Ectodermal cell (in vitro differentiated cells): Measurements from ENCODE around the gene RAI2.

Experiments used
- H3K27ac ChIP-seq: 2 replicates; pipeline ENCODE4 v1.7.0; 2013; ENCODE audit warnings: mild to moderate bottlenecking, low read depth, low read length; ENCODE audit not compliant: insufficient read depth, poor library complexity, severe bottlenecking
- H3K27me3 ChIP-seq: 2 replicates; pipeline ENCODE4 v1.7.0; 2013; ENCODE audit warnings: mild to moderate bottlenecking, low read length; ENCODE audit not compliant: insufficient read depth, control insufficient read depth, poor library complexity, severe bottlenecking
- H3K36me3 ChIP-seq: one replicate; pipeline ENCODE4 v1.7.0; 2013; ENCODE audit warnings: low read length; ENCODE audit not compliant: control insufficient read depth, insufficient read depth
- H3K4me1 ChIP-seq: one replicate; pipeline ENCODE4 v1.7.0; 2013; ENCODE audit warnings: low read length; ENCODE audit not compliant: control insufficient read depth, insufficient read depth
- H3K4me3 ChIP-seq: 2 replicates; pipeline ENCODE4 v1.7.0; 2013; ENCODE audit warnings: low read depth, low read length, control low read depth; ENCODE audit not compliant: insufficient read depth
- H3K9me3 ChIP-seq: 2 replicates; pipeline ENCODE4 v1.7.0; 2013; ENCODE audit warnings: mild to moderate bottlenecking, low read length, moderate library complexity; ENCODE audit not compliant: control insufficient read depth
- WGBS, 2 experiments: methylation state at CpG; one replicate each; pipeline ENCODE4 v1.1.7; 2013; ENCODE audit warnings: missing lambda C conversion rate in 2 of 2; 5-methylcytosine and 5-hydroxymethylcytosine counted together

RAI2 gene

DNA sequence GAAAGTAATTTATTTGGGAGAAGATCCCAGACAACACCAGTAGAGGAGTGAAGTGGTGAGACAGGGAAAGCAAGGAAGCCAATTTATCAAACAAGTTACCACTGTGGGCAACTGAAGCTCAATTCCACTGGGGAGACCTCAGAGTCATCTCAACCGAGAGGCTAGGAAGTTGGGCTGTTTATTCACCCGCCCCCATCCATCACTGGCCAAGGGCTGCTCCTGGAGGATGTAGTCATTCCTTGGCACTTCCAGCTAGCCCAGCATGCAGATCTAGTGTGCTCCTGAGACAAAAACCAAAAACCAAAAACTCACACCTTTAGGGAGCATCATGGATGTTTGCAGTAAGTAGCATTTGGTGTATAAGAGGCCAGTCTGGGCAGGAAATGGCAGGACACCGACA is 47.0 kb downstream of the RAI2 start:
- 87 to 96% methylated on average over 3 of the region's 3 CpGs for WGBS, 2 experiments
- Histone ChIP-seq H3K9me3 (no peaks in the 10 kb centered on the region), H3K27me3 (no peaks in the 10 kb centered on the region), H3K27ac (no peak overlapping the region), H3K4me1 (no peaks in the 10 kb centered on the region), H3K36me3 (no peaks in the 10 kb centered on the region), H3K4me3 (no peak overlapping the region)

DNA sequence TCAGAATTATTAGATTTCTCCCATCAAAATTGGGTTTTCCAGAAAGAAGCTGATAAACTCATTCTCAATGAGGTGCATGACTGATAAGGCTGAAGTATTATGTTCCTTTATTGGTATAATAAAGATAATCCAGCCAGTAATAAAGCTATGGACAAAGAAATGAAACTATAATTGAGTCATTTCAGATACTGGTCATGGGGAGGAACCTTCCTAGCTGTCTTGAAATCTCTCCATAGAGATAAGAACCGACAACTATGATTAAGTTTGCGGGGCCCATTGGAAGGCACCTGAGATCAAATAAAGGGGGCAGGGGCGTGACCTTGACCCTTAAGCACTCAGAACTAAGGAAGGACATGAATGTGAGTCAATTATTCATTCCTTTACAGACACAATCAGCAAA is 47.8 kb downstream of the RAI2 start:
- WGBS, 2 experiments, result 93 to 100% methylated on average over 3 of the region's 3 CpGs
- no peaks in the 10 kb centered on the region for H3K9me3 ChIP-seq
- H3K27me3 ChIP-seq, result no peaks in the 10 kb centered on the region
- no peak overlapping the region for H3K4me3 ChIP-seq
- no peaks in the 10 kb centered on the region for H3K36me3 ChIP-seq
- H3K4me1 ChIP-seq, result no peaks in the 10 kb centered on the region
- no peak overlapping the region for H3K27ac ChIP-seq

DNA sequence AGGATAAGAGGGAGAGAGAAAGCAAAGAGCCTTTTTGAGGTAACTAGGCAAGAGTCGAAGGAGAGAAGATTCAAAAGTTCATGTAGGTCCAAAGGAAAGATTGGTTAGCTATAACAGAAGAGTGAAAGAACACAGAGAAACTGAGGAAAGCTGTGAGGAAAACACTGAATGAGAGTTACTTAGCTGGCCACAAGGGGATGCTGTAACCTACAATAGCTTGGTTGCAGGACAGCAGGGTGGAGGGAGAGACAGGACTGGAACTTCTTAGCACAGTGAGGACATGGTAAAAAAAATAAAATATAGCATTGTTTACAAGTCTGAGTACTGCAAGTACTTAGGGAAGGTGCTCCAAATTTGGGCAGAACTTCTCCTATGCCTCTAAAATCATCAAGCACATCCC is 48.3 kb downstream of the RAI2 start:
- no peaks in the 10 kb centered on the region for H3K9me3 ChIP-seq
- H3K36me3 ChIP-seq, result no peaks in the 10 kb centered on the region
- 26 to 31% methylated on average over 1 of the region's 1 CpG for WGBS, 2 experiments

DNA sequence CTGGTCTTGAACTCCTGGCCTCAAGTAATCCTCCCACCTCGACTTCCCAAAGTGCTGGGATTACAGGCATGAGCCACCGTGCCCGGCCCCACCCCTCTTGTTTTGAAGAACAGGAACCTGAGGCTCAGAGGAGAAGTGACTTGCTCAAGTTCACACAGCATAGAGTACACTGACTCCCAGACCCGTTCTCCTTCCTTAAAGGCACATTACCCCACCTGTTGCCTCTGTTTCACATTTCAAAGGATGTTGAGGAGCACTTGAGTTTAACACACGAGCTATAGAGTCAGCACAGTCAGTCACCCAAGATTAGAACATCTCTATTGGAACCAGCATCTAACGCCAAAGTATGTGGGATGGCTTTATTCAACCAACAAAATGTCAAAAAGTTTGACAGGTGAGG is 51.1 kb downstream of the RAI2 start:
- Histone ChIP-seq H3K27ac (no peak overlapping the region), H3K9me3 (no peaks in the 10 kb centered on the region), H3K4me1 (no peaks in the 10 kb centered on the region), H3K36me3 (no peaks in the 10 kb centered on the region), H3K4me3 (no peak overlapping the region), H3K27me3 (no peaks in the 10 kb centered on the region)
- WGBS, 2 experiments, result 79 to 88% methylated on average over 6 of the region's 6 CpGs

More for the DNA sequence above, 48.3 kb downstream of the RAI2 start:
- Histone ChIP-seq H3K27ac (no peak overlapping the region), H3K4me3 (no peak overlapping the region), H3K4me1 (no peaks in the 10 kb centered on the region), H3K27me3 (no peaks in the 10 kb centered on the region)

DNA sequence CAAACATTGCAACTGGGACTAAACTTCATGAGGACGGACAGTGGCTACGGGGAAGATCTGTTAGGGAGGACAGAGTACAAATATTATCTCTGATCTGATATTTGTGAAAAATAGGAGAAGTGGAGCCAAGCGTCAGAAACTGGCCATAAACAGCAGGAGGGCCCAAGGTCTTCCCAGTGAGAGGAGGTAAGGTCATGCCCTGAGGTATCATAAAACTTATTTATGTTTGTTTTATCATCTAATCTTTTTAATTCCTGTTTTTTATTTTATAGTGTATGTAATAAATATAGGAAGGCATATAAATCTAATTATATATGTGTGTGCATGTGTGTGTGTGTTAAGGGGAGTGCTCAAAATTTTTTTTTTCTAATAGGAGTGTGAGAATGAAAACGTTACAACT is 51.8 kb downstream of the RAI2 start:
- Histone ChIP-seq H3K36me3 (no peaks in the 10 kb centered on the region), H3K4me3 (no peak overlapping the region), H3K27ac (no peak overlapping the region), H3K4me1 (no peaks in the 10 kb centered on the region), H3K27me3 (no peaks in the 10 kb centered on the region), H3K9me3 (no peaks in the 10 kb centered on the region)
- WGBS, 2 experiments, result 82 to 89% methylated on average over 4 of the region's 4 CpGs

DNA sequence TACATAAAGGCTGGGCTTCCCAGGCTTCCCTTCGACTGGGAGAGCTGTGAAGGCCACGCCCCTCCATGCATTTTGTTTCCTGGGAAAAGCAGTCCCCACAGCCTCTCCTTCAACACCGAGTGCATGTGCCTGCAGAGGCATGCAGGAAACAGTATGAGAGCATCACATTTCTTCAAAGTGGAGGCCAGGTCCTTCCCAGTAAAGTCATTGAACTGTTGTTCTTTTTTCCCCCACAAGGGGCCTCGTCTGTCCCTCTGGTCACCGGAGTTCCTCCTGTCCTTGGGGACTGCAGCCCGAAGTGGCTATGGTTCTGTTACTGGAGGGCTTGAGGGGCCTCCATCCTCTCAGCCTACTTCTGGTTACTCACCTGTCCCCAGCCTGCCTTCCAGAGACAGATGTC is 56.0 kb downstream of the RAI2 start:
- Histone ChIP-seq H3K9me3 (no peaks in the 10 kb centered on the region), H3K4me3 (no peak overlapping the region), H3K27me3 (no peaks in the 10 kb centered on the region), H3K36me3 (no peaks in the 10 kb centered on the region), H3K4me1 (peaks cover 5% of the 10 kb centered on the region), H3K27ac (no peak overlapping the region)
- WGBS, 2 experiments, result 49 to 67% methylated on average over 6 of the region's 6 CpGs

DNA sequence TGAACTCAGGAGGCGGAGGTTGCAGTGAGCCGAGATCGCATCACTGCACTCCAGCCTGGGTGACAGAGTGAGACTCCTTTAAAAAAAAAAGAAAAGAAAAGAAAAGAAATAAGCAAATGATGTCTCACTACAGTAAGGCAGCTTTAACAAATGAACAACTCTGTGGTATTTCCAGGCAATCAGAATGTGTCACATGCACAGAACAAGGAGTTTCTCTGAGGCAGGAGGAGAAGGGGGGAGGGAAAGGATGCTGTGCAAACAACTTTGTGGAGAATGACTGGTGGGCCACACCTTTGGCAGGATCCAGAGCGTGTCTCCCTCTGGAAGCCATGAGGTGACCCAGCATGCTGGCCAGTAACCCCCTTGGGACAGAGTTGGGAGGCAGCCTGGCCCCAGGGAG is 57.6 kb downstream of the RAI2 start:
- WGBS, 2 experiments, result 95 to 97% methylated on average over 4 of the region's 4 CpGs
- Histone ChIP-seq H3K36me3 (no peaks in the 10 kb centered on the region), H3K4me1 (peaks cover 5% of the 10 kb centered on the region), H3K4me3 (no peak overlapping the region), H3K27ac (no peak overlapping the region), H3K9me3 (no peaks in the 10 kb centered on the region), H3K27me3 (no peaks in the 10 kb centered on the region)

DNA sequence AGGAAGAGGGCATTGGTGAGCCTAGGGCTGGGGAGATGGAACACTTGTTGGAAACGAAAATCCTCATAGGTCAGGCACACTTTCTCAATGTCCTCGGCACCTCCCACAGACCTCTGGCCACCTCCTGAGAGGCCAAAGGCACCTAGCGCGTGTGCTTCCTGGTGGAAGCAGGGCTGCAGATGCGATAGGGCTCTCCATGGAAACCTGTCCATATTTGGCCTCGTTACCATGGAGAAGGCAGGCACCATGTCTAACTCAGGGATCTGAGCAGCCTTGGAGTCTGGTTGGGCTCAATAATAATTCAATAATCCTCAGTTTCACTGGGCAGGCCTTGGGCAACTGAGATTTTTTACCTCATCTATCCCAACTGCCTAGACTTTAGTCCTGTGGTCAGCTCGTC is 58.3 kb downstream of the RAI2 start:
- WGBS, 2 experiments, result 87 to 89% methylated on average over 7 of the region's 7 CpGs
- Histone ChIP-seq H3K4me3 (no peak overlapping the region), H3K27me3 (no peaks in the 10 kb centered on the region), H3K4me1 (peaks cover 5% of the 10 kb centered on the region), H3K9me3 (no peaks in the 10 kb centered on the region), H3K36me3 (no peaks in the 10 kb centered on the region), H3K27ac (no peak overlapping the region)

DNA sequence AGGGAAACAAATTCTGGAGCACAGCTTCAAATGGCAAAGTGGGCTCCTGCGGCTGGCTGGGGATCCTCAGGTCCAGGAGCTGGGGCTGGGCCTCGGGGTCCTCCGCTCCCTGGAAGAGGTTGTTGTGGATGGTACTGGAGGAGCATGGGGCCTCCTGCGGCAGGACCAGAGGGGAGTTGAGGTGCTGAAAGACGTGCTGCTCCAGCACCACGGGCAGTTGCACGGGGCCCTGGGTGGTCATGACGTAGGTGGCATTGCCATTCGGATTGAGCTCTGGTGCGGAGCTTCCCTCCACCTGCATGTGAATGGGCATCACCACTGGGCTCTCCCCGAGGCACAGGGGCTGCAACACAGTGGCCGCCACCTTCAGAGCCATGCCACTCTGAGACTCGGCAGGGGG is 59.7 kb downstream of the RAI2 start:
- Histone ChIP-seq H3K4me3 (no peak overlapping the region), H3K27ac (no peak overlapping the region), H3K4me1 (peaks cover 5% of the 10 kb centered on the region), H3K9me3 (no peaks in the 10 kb centered on the region), H3K36me3 (no peaks in the 10 kb centered on the region), H3K27me3 (no peaks in the 10 kb centered on the region)
- 93 to 95% methylated on average over 13 of the region's 13 CpGs for WGBS, 2 experiments

DNA sequence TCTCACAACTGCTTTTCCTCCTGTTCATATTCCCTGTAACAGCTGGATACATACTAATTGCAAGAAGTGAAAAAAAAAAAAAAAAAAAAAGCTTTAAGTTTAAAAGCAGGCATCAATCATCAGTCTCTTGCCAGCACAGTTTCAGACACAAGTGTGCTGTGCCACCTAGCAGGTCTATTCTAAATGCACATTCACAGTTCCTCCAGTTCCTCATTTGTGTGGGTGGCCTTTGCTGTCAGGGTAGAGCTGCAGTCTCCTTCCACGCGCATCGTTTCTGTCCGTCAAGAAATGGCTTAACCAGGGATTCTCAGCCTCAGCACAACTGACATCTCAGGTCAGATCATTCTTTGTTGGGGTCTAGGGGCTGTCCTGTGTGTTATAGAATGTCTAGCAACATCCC is 62.2 kb downstream of the RAI2 start:
- WGBS, 2 experiments, result 95 to 100% methylated on average over 4 of the region's 4 CpGs
- no peaks in the 10 kb centered on the region for H3K9me3 ChIP-seq
- peaks cover 5% of the 10 kb centered on the region for H3K4me1 ChIP-seq

DNA sequence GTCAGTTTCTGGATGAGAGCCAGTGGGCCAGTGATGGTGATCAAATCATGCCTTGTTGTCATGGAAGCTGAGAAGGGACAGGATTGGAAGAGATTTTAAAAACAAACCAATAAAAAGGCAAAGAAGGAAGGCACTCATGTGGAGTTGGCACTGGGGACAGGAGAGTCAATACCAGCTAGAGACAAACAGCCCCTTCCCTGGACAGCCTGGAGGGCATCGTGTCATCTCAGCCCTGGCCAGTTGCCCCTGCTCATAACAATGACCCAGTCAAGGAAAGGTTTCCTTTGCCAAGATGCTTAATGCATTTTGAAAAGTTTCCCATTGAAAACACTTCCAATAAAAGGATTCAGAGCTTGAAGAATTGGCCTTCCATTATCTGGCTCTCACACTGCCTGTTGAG is 68.3 kb downstream of the RAI2 start:
- no peaks in the 10 kb centered on the region for H3K9me3 ChIP-seq

More for the DNA sequence above, 62.2 kb downstream of the RAI2 start:
- Histone ChIP-seq H3K4me3 (no peak overlapping the region), H3K36me3 (no peaks in the 10 kb centered on the region), H3K27ac (no peak overlapping the region), H3K27me3 (no peaks in the 10 kb centered on the region)

More for the DNA sequence above, 68.3 kb downstream of the RAI2 start:
- H3K36me3 ChIP-seq, result no peaks in the 10 kb centered on the region
- no peak overlapping the region for H3K27ac ChIP-seq
- H3K4me3 ChIP-seq, result no peak overlapping the region
- no peaks in the 10 kb centered on the region for H3K4me1 ChIP-seq
- 92% methylated on average over 1 of the region's 1 CpG for WGBS, 2 experiments
- no peaks in the 10 kb centered on the region for H3K27me3 ChIP-seq
